ENCODE data around the gene HIVEP2. TPM values are rescaled to one million over a fixed set of nuclear protein-coding genes. Genes with fewer than 3 reads are reported as not detected.

Gene HIVEP2
- total and polyA plus RNA-seq, 2 donors (not counting 3 experiments of a cell fraction or from before 2014, with no cell fraction given) = 1.3 to 4.7 TPM

GRCh38 chr6:142946924-142947713 is 2.1 kb upstream of the HIVEP2 start:
- Histone ChIP-seq H3K36me3 (ENCODE audit: control insufficient read depth in 2 of 2, extremely low read depth in 1 of 2, insufficient read depth in 2 of 2, low read length in 2 of 2) (no peaks in the 10 kb centered on the region), H3K27me3 (ENCODE audit: control insufficient read depth in 2 of 2, insufficient read depth in 2 of 2, low read length in 2 of 2) (no peaks in the 10 kb centered on the region), H3K4me1 (ENCODE audit: control insufficient read depth, extremely low read depth, insufficient read depth, low read length) (peaks cover 17% of the 10 kb centered on the region), H3K4me3 (replicated peaks in 1 of 3; ENCODE audit: insufficient read depth in 1 of 3, low read depth in 1 of 3, low read length in 3 of 3) (peak overlapping the region; percentile 58 to 91 (median 85)), H3K9me1 (replicated peaks; ENCODE audit: control insufficient read depth, extremely low read depth, insufficient read depth, low read length) (no peaks in the 10 kb centered on the region), H3K79me2 (ENCODE audit: control insufficient read depth, insufficient read depth, low read length) (no peaks in the 10 kb centered on the region), H3K27ac (ENCODE audit: insufficient read depth, low read depth, low read length) (peak overlapping the region; percentile 85), H3K9me3 (replicated peaks; ENCODE audit: control insufficient read depth, insufficient read depth, low read length) (no peaks in the 10 kb centered on the region), H3K9ac (replicated peaks; ENCODE audit: extremely low read depth, insufficient read depth, low read length) (peak overlapping the region; percentile 96), H4K20me1 (replicated peaks; ENCODE audit: control insufficient read depth, extremely low read depth, insufficient read depth, low read length) (no peaks in the 10 kb centered on the region), H2AFZ (ENCODE audit: low read depth, low read length) (peak overlapping the region; percentile 84), H3K4me2 (ENCODE audit: insufficient read depth, low read length) (peak overlapping the region; percentile 98)
- FAIRE-seq = no peak
- peak; percentile 82 for DNase-seq (ENCODE audit: low read depth, low spot score)
- ChIA-PET CTCF (interaction anchor here (1.0 to 1.2 kb wide), 6 partner anchors 75 to 480 kb away, joined by 3 to 10 read pairs (median 4); no protein-coding TSS in a partner anchor), POLR2A (interaction anchor here (0.9 kb wide), 1 partner anchor 62 kb away, joined by 3 read pairs; no protein-coding TSS in a partner anchor)
- intact Hi-C loops (cut with micrococcal nuclease) (loop anchor here (1.0 to 10.0 kb wide), 14 partner anchors 20 to 802 kb away; partner anchors contain the start of genes ADAT2, AIG1, NMBR and PEX3), dilution Hi-C loops (cut with MboI; ENCODE audit: extremely low pct_ligation_motif_present, low sequenced_read_pairs) (no loop called here)
- TF ChIP-seq MYC (IDR thresholded peaks at IDR 0.05; ENCODE audit: low read depth, low read length) = no peak
- TF ChIP-seq CTCF (IDR thresholded peaks at IDR 0.05; ENCODE audit: extremely low read depth in 1 of 2, insufficient read depth in 1 of 2, low read depth in 1 of 2, low read length in 2 of 2) = no peak
- TF ChIP-seq EZH2 (IDR thresholded peaks at IDR 0.05; ENCODE audit: borderline replicate concordance, low read depth, low read length, severe bottlenecking) = no peak
- no peak for TF ChIP-seq JUN (IDR thresholded peaks at IDR 0.05; ENCODE audit: borderline replicate concordance, insufficient read depth, insufficient read length, low read depth)
- TF ChIP-seq POLR2A (IDR thresholded peaks at IDR 0.05; ENCODE audit: low read depth, low read length) = no peak
- no peak for TF ChIP-seq POLR2AphosphoS5 (IDR thresholded peaks at IDR 0.05; ENCODE audit: insufficient read depth, low read depth, low read length)
- TF ChIP-seq MAX (IDR thresholded peaks at IDR 0.05; ENCODE audit: insufficient read depth, insufficient read length) = no peak
- no peak for TF ChIP-seq GATA2 (IDR thresholded peaks at IDR 0.05; ENCODE audit: insufficient read depth, insufficient read length, low read depth, low read length)
- TF ChIP-seq FOS (IDR thresholded peaks at IDR 0.05; ENCODE audit: borderline replicate concordance, insufficient read depth, low read length) = no peak
- BruUV-seq (replicated peaks) = no TSS peak
